ENCODE measurements around the gene WHRN. TPM values are rescaled to one million over a fixed set of nuclear protein-coding genes. Genes with fewer than 3 reads are reported as not detected.

The WHRN gene
- total and polyA plus RNA-seq, 2 experiments from 2014 or later: 8.3 to 8.9 TPM

GRCh38 chr9:114462791-114463190 lies 42.5 kb downstream of the WHRN start:
- Histone ChIP-seq H3K36me3 (ENCODE audit: insufficient read depth) (no peaks in the 10 kb centered on the region), H3K27ac (ENCODE audit: low read depth) (no peak overlapping the region), H3F3A (replicated peaks; ENCODE audit: low read depth) (no peaks in the 10 kb centered on the region), H3K79me2 (replicated peaks; ENCODE audit: insufficient read depth) (no peaks in the 10 kb centered on the region), H3K4me1 (ENCODE audit: insufficient read depth) (peaks cover 16% of the 10 kb centered on the region), H2AFZ (no peak overlapping the region), H4K20me1 (replicated peaks; ENCODE audit: insufficient read depth) (no peaks in the 10 kb centered on the region; the same call in 1 of the 2 replicates), H3K4me2 (no peak overlapping the region), H3K4me3 (no peak overlapping the region), H3K9me2 (ENCODE audit: insufficient read depth) (no peaks in the 10 kb centered on the region), H3K27me3 (ENCODE audit: insufficient read depth) (no peaks in the 10 kb centered on the region)
- DNase-seq (ENCODE audit: low spot score) (no peak), ATAC-seq (no peak)
- Mint-ChIP-seq H3K4me1 (peaks cover 29% of the 10 kb centered on the region), H3K4me3 (no peak overlapping the region), H3K36me3 (ENCODE audit: low read depth) (no peaks in the 10 kb centered on the region; the same call in 2 of the 3 replicates), H3K9me3 (no peaks in the 10 kb centered on the region), H3K27ac (no peak overlapping the region), H3K27me3 (ENCODE audit: insufficient read depth, low read depth, poor library complexity) (peaks cover 9% of the 10 kb centered on the region)
- TF ChIP-seq JUNB (IDR thresholded peaks at IDR 0.05; ENCODE audit: unreplicated experiment) (no peak), CREB1 (CRISPR knock-in tag; IDR thresholded peaks at IDR 0.05; ENCODE audit: low read depth) (no peak), STAT1 (IDR thresholded peaks at IDR 0.05; ENCODE audit: unreplicated experiment) (no peak)

DNA sequence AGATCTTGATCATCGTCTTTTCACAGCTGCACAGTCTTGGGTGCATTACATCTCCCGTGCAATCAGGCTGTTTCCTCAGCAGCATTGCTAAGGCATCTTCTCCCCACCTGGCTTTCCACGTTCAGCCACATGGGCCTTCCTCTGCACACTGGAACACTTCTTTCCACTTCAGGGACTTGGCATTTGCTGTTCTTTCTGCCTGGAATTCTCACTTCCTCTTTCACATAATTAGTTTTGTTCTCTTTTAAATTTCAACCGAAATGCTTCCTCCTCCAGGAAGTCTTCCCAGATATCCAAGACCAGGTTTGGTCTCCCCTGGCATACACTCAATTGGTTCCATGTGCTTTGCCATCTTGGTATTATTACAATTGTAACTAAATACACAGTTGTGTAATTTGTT lies 43.8 kb downstream of the WHRN start:
- Histone ChIP-seq H3K79me2 (replicated peaks; ENCODE audit: insufficient read depth) (no peaks in the 10 kb centered on the region), H3K9me2 (ENCODE audit: insufficient read depth) (no peaks in the 10 kb centered on the region), H3K27ac (ENCODE audit: low read depth) (no peak overlapping the region), H4K20me1 (replicated peaks; ENCODE audit: insufficient read depth) (no peaks in the 10 kb centered on the region; the same call in 1 of the 2 replicates), H3K27me3 (ENCODE audit: insufficient read depth) (no peaks in the 10 kb centered on the region), H3K4me3 (no peak overlapping the region), H3K36me3 (ENCODE audit: insufficient read depth) (no peaks in the 10 kb centered on the region), H3K4me1 (ENCODE audit: insufficient read depth) (peaks cover 16% of the 10 kb centered on the region), H3F3A (replicated peaks; ENCODE audit: low read depth) (no peaks in the 10 kb centered on the region), H3K4me2 (no peak overlapping the region), H2AFZ (no peak overlapping the region)
- Mint-ChIP-seq H3K27me3 (ENCODE audit: insufficient read depth, low read depth, poor library complexity) (peaks cover 4% of the 10 kb centered on the region), H3K27ac (no peak overlapping the region), H3K36me3 (ENCODE audit: low read depth) (no peaks in the 10 kb centered on the region), H3K4me3 (no peak overlapping the region), H3K9me3 (no peaks in the 10 kb centered on the region), H3K4me1 (peaks cover 25% of the 10 kb centered on the region)
- DNase-seq (ENCODE audit: low spot score) (no peak), ATAC-seq (no peak)
- TF ChIP-seq ZNF114 (CRISPR knock-in tag; IDR thresholded peaks at IDR 0.05) (no peak), EZH2 (IDR thresholded peaks at IDR 0.05; ENCODE audit: low read depth, unreplicated experiment) (no peak), CREB1 (CRISPR knock-in tag; IDR thresholded peaks at IDR 0.05; ENCODE audit: low read depth) (no peak), ZNF331 (CRISPR knock-in tag; IDR thresholded peaks at IDR 0.05; ENCODE audit: low read depth) (no peak), JUNB (IDR thresholded peaks at IDR 0.05; ENCODE audit: unreplicated experiment) (no peak), NANOG (IDR thresholded peaks at IDR 0.05; ENCODE audit: borderline replicate concordance) (no peak), CTCF (conservative IDR thresholded peaks at IDR 0.05; ENCODE audit: low read depth in 2 of 2) (no peak), EZH2phosphoT487 (IDR thresholded peaks at IDR 0.05; ENCODE audit: unreplicated experiment) (no peak), STAT1 (IDR thresholded peaks at IDR 0.05; ENCODE audit: unreplicated experiment) (no peak), POLR2AphosphoS5 (IDR thresholded peaks at IDR 0.05; ENCODE audit: low read depth) (no peak)
- TF ChIP-seq, protein P1, sequence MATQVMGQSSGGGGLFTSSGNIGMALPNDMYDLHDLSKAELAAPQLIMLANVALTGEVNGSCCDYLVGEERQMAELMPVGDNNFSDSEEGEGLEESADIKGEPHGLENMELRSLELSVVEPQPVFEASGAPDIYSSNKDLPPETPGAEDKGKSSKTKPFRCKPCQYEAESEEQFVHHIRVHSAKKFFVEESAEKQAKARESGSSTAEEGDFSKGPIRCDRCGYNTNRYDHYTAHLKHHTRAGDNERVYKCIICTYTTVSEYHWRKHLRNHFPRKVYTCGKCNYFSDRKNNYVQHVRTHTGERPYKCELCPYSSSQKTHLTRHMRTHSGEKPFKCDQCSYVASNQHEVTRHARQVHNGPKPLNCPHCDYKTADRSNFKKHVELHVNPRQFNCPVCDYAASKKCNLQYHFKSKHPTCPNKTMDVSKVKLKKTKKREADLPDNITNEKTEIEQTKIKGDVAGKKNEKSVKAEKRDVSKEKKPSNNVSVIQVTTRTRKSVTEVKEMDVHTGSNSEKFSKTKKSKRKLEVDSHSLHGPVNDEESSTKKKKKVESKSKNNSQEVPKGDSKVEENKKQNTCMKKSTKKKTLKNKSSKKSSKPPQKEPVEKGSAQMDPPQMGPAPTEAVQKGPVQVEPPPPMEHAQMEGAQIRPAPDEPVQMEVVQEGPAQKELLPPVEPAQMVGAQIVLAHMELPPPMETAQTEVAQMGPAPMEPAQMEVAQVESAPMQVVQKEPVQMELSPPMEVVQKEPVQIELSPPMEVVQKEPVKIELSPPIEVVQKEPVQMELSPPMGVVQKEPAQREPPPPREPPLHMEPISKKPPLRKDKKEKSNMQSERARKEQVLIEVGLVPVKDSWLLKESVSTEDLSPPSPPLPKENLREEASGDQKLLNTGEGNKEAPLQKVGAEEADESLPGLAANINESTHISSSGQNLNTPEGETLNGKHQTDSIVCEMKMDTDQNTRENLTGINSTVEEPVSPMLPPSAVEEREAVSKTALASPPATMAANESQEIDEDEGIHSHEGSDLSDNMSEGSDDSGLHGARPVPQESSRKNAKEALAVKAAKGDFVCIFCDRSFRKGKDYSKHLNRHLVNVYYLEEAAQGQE (IDR thresholded peaks at IDR 0.05; ENCODE audit: unreplicated experiment): no peak
- TF ChIP-seq, protein P2, sequence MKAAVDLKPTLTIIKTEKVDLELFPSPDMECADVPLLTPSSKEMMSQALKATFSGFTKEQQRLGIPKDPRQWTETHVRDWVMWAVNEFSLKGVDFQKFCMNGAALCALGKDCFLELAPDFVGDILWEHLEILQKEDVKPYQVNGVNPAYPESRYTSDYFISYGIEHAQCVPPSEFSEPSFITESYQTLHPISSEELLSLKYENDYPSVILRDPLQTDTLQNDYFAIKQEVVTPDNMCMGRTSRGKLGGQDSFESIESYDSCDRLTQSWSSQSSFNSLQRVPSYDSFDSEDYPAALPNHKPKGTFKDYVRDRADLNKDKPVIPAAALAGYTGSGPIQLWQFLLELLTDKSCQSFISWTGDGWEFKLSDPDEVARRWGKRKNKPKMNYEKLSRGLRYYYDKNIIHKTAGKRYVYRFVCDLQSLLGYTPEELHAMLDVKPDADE (IDR thresholded peaks at IDR 0.05): no peak

Data from GM23338 (cell line).